Measurements from ENCODE around the gene SYNPO.

The SYNPO gene

DNA sequence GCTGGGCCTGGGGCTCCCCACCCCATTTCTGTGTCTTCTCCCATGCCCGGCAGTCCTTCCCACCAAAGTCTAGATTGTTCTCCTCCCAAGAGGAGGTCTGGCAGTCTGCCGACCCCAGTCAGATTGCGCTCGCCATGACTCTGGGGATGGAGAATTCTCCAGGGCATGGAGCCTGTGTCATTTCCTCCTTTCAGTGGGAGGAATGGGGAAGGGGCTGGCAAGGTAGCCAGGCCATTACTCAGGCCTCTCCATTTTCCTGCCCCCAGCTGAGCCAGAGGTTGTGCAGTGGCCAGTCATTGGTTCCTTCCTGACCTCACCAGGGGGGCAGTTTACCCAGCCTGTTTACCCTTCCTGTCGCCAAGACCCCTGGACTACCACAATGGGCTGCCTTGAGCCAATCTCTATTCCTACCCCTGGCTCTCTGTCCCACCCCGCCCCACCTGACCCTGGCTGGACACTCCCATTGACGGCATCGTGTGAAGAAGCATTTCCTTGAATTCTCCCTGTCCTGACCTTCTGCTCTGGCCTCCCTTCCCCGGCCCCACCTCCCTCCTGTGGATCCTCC lies 628 bp downstream of the SYNPO start:
- TF ChIP-seq, protein P1, sequence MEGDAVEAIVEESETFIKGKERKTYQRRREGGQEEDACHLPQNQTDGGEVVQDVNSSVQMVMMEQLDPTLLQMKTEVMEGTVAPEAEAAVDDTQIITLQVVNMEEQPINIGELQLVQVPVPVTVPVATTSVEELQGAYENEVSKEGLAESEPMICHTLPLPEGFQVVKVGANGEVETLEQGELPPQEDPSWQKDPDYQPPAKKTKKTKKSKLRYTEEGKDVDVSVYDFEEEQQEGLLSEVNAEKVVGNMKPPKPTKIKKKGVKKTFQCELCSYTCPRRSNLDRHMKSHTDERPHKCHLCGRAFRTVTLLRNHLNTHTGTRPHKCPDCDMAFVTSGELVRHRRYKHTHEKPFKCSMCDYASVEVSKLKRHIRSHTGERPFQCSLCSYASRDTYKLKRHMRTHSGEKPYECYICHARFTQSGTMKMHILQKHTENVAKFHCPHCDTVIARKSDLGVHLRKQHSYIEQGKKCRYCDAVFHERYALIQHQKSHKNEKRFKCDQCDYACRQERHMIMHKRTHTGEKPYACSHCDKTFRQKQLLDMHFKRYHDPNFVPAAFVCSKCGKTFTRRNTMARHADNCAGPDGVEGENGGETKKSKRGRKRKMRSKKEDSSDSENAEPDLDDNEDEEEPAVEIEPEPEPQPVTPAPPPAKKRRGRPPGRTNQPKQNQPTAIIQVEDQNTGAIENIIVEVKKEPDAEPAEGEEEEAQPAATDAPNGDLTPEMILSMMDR (conservative IDR thresholded peaks at IDR 0.05; ENCODE audit: low read depth, low read length): no peak
- H3K4me3 ChIP-seq (ENCODE audit: low read depth, low read length): peak overlapping the region; percentile 58
- DNase-seq (ENCODE audit: low read depth): peak; percentile 74

DNA sequence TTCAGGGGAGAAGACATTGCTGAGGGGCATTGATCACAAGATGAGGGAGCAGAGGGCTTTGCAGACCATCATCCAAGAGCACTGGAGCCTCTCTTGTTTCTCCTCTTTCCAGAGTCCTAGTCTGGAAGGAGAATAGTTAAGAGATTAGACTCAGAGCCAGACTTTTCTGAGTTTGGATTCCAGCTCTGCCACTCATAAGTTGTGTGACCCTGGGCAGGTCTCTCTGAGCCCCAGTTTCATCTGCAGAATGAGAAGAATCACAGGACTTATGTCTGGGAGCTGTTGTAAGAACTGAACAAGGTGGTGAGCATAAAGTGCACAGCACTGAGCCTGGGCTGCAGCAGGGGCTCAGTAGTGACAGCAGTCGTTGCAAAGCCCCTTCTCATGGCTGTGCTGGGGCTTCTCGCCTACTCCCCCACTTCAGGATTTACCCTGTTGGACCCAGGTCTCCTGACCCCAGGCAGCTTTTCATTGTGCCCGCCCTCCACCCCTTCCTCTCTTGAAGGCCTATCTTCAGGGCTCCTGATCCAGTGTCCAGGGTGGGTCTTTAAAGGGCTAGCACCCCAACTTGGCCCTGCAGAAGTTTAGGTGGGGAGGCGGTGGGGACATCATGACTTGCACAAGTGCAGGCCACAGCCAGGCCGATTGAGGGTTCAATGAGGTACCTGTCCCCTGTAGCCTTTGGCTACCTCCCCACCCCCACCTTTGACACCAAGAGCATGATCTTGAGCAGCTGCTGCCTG lies 1.5 kb downstream of the SYNPO start:
- peak overlapping the region; percentile 58 for H3K4me3 ChIP-seq (ENCODE audit: low read depth, low read length)
- DNase-seq (ENCODE audit: low read depth): no peak
- TF ChIP-seq, protein P1 (conservative IDR thresholded peaks at IDR 0.05; ENCODE audit: low read depth, low read length): no peak

DNA sequence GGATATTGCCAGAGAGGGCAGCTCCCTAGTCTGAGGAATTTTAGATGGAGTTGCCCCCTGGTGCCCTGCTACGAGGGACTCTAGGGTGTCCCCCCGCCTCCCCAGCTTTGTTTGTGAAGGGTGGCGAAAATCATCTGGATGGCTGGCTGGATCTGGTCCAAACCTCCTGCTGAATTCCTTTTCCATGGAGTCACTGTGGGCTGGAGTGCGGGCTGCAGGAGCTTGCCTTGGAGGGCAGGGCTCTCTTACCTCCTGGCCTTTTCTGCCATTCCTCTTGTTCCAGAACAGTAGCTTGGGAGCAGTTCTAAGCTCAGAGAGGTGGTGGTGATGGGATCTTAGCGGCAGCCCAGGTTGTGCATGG lies 2.1 kb downstream of the SYNPO start:
- H3K4me3 ChIP-seq (ENCODE audit: low read depth, low read length): peak overlapping the region; percentile 58
- DNase-seq (ENCODE audit: low read depth): peak; percentile 89
- TF ChIP-seq, protein P1 (conservative IDR thresholded peaks at IDR 0.05; ENCODE audit: low read depth, low read length): no peak

DNA sequence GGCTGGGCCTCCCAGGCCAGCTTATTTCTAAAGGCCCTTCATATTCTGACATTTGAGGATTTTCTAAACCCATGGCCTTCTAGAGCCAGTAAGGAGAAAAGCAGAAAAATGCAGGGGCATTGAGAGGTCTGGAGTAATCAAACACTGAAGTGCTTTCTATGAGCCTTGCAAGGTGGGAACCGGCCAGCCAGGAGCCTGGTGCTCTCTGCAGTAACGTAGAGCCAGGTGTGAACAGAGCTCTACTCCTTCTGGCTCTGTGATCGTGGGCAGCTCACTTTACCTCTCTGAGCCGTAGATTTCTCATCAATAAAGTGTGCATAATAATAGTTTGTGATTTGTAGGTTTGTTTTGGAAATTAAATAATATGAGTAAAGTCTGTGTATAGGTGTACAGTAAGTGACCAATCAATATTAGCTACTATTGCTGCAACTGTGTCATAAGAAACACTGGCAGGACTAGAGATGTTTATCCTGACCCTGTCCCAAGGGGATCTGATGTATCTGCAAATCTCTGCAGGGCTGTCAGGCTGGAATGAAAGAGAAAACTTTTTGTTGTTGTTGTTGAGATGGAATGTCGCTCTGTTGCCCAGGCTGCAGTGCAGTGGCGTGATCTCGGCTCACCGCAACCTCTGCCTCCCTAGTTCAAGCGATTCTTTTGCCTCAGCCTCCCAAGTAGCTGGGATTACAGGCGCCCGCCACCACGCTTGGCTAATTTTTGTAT lies 2.7 kb downstream of the SYNPO start:
- peak overlapping the region; percentile 58 for H3K4me3 ChIP-seq (ENCODE audit: low read depth, low read length)
- TF ChIP-seq, protein P1 (conservative IDR thresholded peaks at IDR 0.05; ENCODE audit: low read depth, low read length): no peak
- no peak for DNase-seq (ENCODE audit: low read depth)

DNA sequence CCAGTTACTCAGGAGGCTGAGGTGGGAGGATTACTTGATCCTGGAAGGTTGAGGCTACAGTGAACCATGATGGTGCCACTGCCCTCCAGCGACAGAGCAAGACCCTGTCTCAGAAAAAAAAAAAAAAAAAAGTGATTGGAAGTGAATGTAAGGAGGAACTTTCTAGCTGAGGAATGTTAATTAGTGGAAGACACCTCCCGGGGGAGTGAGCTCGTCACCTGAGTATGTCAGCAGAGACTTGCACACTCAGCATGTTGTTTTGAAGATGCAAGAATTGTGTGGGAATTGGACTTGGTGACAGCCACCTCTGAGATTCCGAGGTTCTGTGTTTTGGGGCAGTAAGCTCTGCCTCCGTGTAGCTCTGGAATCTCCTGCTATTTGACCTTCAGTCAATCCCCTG lies 3.6 kb downstream of the SYNPO start:
- no peak for DNase-seq (ENCODE audit: low read depth)
- H3K4me3 ChIP-seq (ENCODE audit: low read depth, low read length): no peak overlapping the region
- TF ChIP-seq, protein P1 (conservative IDR thresholded peaks at IDR 0.05; ENCODE audit: low read depth, low read length): no peak

DNA sequence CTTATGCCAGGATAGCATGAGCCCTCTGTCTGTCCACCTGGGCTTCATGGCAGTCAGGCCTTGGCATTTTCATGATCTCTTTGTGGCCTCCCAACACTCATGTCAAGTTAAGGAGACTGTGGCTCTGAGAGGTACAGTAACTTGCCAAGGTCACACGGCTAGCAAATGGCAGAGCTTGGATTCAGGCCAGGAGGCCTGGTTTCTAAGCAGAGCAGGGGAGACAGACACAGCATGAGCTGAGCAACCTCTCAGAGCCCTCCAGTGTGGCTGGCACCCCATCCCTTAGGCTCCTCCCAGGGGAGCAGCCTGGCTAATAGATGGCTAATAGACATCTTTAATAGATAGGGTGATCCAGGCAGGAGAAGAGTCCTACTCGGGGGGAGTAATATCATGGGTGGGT lies 4.1 kb downstream of the SYNPO start:
- TF ChIP-seq, protein P1 (conservative IDR thresholded peaks at IDR 0.05; ENCODE audit: low read depth, low read length): no peak
- DNase-seq (ENCODE audit: low read depth): no peak

More for the DNA sequence above, 4.1 kb downstream of the SYNPO start:
- no peak overlapping the region for H3K4me3 ChIP-seq (ENCODE audit: low read depth, low read length)
